ENCODE measurements around the gene MMP14. TPM values are rescaled to one million over a fixed set of nuclear protein-coding genes. Genes with fewer than 3 reads are reported as not detected.
A peak's percentile ranks its signal among the peaks of the same experiment; 100 is the strongest.
"Not testable (repeated sequence)": the region's sequence is repeated elsewhere in the genome, so short reads cannot be mapped to it uniquely, and the experiment has no call there.

The MMP14 gene
- total and polyA plus RNA-seq, 2 of the 13 experiments (the other 11 are each of a cell fraction or from before 2014, with no cell fraction given): 5.2 to 9.8 TPM

DNA sequence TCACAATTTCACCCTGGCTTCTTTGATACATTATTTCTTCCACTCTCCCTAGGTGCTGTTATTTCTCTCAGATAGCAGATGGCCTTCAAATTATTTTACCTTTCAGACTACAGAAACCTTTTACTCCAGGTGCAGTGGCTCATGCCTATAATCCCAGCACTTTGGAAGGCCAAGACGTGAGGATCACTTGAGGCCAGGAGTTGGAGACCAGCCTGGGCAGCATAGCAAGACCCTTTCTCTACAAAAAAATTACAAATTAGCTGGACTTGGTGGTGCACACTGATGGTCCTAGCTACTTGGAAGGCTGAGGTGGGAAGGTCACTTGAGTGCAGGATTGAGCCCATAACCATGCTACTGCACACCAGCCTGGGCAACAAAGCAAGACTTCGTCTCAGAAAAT is 44.2 kb upstream of the MMP14 start:
- peaks cover 25% of the 10 kb centered on the region for H3K4me1 ChIP-seq (ENCODE audit: insufficient read depth, low read length)
- intact Hi-C loops (cut with micrococcal nuclease; ENCODE audit: unreplicated experiment) (no loop called here), in situ Hi-C loops (cut with HindIII; ENCODE audit: extremely low pct_ligation_motif_present, low pct_unique_long_range_greater_than_20kb) (no loop called here)
- DNase-seq (ENCODE audit: low spot score): no peak
- BruUV-seq (replicated peaks): no TSS peak
- CTCF ChIA-PET (ENCODE audit: low intra/inter-chr PET ratio, low total read pairs): no interaction called here
- no peak overlapping the region for H2AFZ ChIP-seq (ENCODE audit: low read length)
- H3K9ac ChIP-seq (ENCODE audit: insufficient read depth, low read depth, low read length): no peak overlapping the region
- no peak overlapping the region for H3K4me3 ChIP-seq (replicated peaks in 1 of 3; ENCODE audit: insufficient read depth in 1 of 3, low read depth in 2 of 3, low read length in 3 of 3)
- H3K79me2 ChIP-seq (ENCODE audit: insufficient read depth, low read length): no peaks in the 10 kb centered on the region
- no peak overlapping the region for H3K4me2 ChIP-seq (ENCODE audit: low read depth, low read length)
- H3K36me3 ChIP-seq (replicated peaks in 1 of 2; ENCODE audit: control insufficient read depth in 1 of 2, insufficient read depth in 2 of 2, low read length in 2 of 2): no peaks in the 10 kb centered on the region
- no peaks in the 10 kb centered on the region for H3K9me3 ChIP-seq (ENCODE audit: low read length)
- POLR2A ChIA-PET: interaction anchor here (1.6 kb wide), 1 partner anchor 27 kb away, joined by 3 read pairs; no protein-coding TSS in a partner anchor
- H4K20me1 ChIP-seq (ENCODE audit: insufficient read depth, low read length): no peaks in the 10 kb centered on the region
- ATAC-seq: no peak
- WGBS (ENCODE audit: low lambda C conversion rate): 64% methylated on average over 2 of the region's 2 CpGs
- no peak for FAIRE-seq
- no peaks in the 10 kb centered on the region; a peak in 1 of 5 replicates for H3K27me3 ChIP-seq (ENCODE audit: control insufficient read depth in 1 of 2, insufficient read depth in 2 of 2, low read length in 2 of 2)
- TF ChIP-seq ZNF121 (CRISPR knock-in tag; IDR thresholded peaks at IDR 0.05) (peak; percentile 65), RAD21 (CRISPR knock-in tag; IDR thresholded peaks at IDR 0.05) (no peak)
- H3K27ac ChIP-seq (ENCODE audit: extremely low read length, insufficient read depth, low read length): no peak overlapping the region

DNA sequence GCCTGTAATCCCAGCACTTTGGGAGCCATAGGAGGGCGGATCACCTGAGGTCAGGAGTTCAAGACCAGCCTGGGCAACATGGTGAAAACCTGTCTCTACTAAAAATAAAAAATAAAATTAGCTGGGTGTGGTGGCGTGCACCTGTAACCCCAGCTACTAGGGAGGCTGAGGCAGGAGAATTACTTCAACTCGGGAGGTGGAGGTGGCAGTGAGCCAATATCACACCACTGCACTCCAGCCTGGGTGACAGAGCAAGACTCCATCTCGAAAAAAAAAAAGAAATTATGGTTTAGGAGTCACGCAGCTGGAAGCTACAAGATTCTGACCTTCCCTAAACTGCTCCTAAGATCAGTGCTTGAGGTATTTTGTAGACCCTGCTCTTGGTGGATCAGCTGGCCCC is 42.8 kb upstream of the MMP14 start:
- H3K36me3 ChIP-seq (replicated peaks in 1 of 2; ENCODE audit: control insufficient read depth in 1 of 2, insufficient read depth in 2 of 2, low read length in 2 of 2); H3K27me3 ChIP-seq (ENCODE audit: control insufficient read depth in 1 of 2, insufficient read depth in 2 of 2, low read length in 2 of 2); DNase-seq (ENCODE audit: low spot score); ATAC-seq; H3K4me3 ChIP-seq (replicated peaks in 1 of 3; ENCODE audit: insufficient read depth in 1 of 3, low read depth in 2 of 3, low read length in 3 of 3); FAIRE-seq; H2AFZ ChIP-seq (ENCODE audit: low read length); CTCF ChIA-PET (ENCODE audit: low intra/inter-chr PET ratio, low total read pairs); H3K9me3 ChIP-seq (ENCODE audit: low read length); H3K27ac ChIP-seq (ENCODE audit: extremely low read length, insufficient read depth, low read length); H3K79me2 ChIP-seq (ENCODE audit: insufficient read depth, low read length); BruUV-seq (replicated peaks); H3K4me2 ChIP-seq (ENCODE audit: low read depth, low read length); in situ Hi-C loops (cut with HindIII; ENCODE audit: extremely low pct_ligation_motif_present, low pct_unique_long_range_greater_than_20kb); H3K9ac ChIP-seq (ENCODE audit: insufficient read depth, low read depth, low read length); intact Hi-C loops (cut with micrococcal nuclease; ENCODE audit: unreplicated experiment); H4K20me1 ChIP-seq (ENCODE audit: insufficient read depth, low read length): not testable (repeated sequence)
- H3K4me1 ChIP-seq (ENCODE audit: insufficient read depth, low read length): peaks cover 34% of the 10 kb centered on the region
- POLR2A ChIA-PET: interaction anchor here (1.9 kb wide), 1 partner anchor 27 kb away, joined by 9 read pairs; the partner anchor contains the start of gene OXA1L
- 59% methylated on average over 5 of the region's 5 CpGs for WGBS (ENCODE audit: low lambda C conversion rate)

DNA sequence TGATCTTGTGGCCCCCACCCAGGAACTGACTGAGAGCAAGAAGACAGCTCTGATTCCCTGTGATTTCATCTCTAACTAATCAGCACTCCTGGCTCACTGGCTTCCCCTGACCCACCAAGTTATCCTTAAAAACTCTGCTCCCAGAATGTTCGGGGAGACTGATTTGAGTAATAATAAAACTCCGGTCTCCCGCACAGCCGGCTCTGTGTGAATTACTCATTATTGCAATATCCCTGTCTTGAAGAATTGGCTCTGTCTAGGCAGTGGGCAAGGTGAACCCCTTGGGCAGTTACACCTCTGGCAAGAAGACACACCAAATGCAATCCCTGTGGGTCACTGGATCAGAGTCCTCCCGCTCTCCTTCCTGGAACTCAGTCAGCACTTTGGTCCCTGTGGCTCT is 42.4 kb upstream of the MMP14 start:
- intact Hi-C loops (cut with micrococcal nuclease; ENCODE audit: unreplicated experiment): no loop called here

More for the DNA sequence above, 42.4 kb upstream of the MMP14 start:
- Histone ChIP-seq H3K4me2 (ENCODE audit: low read depth, low read length) (no peak overlapping the region), H3K4me3 (replicated peaks in 1 of 3; ENCODE audit: insufficient read depth in 1 of 3, low read depth in 2 of 3, low read length in 3 of 3) (no peak overlapping the region), H3K27ac (ENCODE audit: extremely low read length, insufficient read depth, low read length) (no peak overlapping the region), H4K20me1 (ENCODE audit: insufficient read depth, low read length) (no peaks in the 10 kb centered on the region), H3K79me2 (ENCODE audit: insufficient read depth, low read length) (no peaks in the 10 kb centered on the region), H3K9ac (ENCODE audit: insufficient read depth, low read depth, low read length) (no peak overlapping the region), H3K4me1 (ENCODE audit: insufficient read depth, low read length) (peaks cover 34% of the 10 kb centered on the region), H2AFZ (ENCODE audit: low read length) (no peak overlapping the region), H3K27me3 (ENCODE audit: control insufficient read depth in 1 of 2, insufficient read depth in 2 of 2, low read length in 2 of 2) (no peaks in the 10 kb centered on the region), H3K36me3 (replicated peaks in 1 of 2; ENCODE audit: control insufficient read depth in 1 of 2, insufficient read depth in 2 of 2, low read length in 2 of 2) (no peaks in the 10 kb centered on the region), H3K9me3 (ENCODE audit: low read length) (no peaks in the 10 kb centered on the region)
- no peak for TF ChIP-seq BHLHE40 (IDR thresholded peaks at IDR 0.05; ENCODE audit: low read length)
- TF ChIP-seq CBX5 (CRISPR knock-in tag; IDR thresholded peaks at IDR 0.05; ENCODE audit: borderline replicate concordance): no peak
- no peak for TF ChIP-seq HMG20B (CRISPR knock-in tag; conservative IDR thresholded peaks at IDR 0.05)
- no peak for TF ChIP-seq SYNCRIP (IDR thresholded peaks at IDR 0.05; ENCODE audit: insufficient read depth, low read depth, low read length)
- no peak for TF ChIP-seq ZNF441 (CRISPR knock-in tag; IDR thresholded peaks at IDR 0.05; ENCODE audit: borderline replicate concordance)
- TF ChIP-seq DNMT3B (CRISPR knock-in tag; conservative IDR thresholded peaks at IDR 0.05): no peak
- TF ChIP-seq ZNF263 (CRISPR knock-in tag; IDR thresholded peaks at IDR 0.05): peak; percentile 71
- ChIA-PET CTCF (ENCODE audit: low intra/inter-chr PET ratio, low total read pairs) (no interaction called here), POLR2A (interaction anchor here (1.2 to 1.9 kb wide), 2 partner anchors 13 to 28 kb away, joined by 3 to 9 read pairs; partner anchors contain the start of gene OXA1L)
- FAIRE-seq (no peak), DNase-seq (ENCODE audit: low spot score) (no peak), ATAC-seq (no peak)
- BruUV-seq (replicated peaks): no TSS peak
- in situ Hi-C loops (cut with HindIII; ENCODE audit: extremely low pct_ligation_motif_present, low pct_unique_long_range_greater_than_20kb): no loop called here
- 69% methylated on average over 5 of the region's 5 CpGs for WGBS (ENCODE audit: low lambda C conversion rate)
